K562 (cell line): Measurements from ENCODE around the gene COPS6.

Experiments used
- E2F4 ChIP-seq: sonication (generic); formaldehyde crosslinking; IDR thresholded peaks from 2 replicates; pipeline ENCODE4 v1.8.0; 2022; ENCODE audit warnings: mild to moderate bottlenecking, low read depth, missing genetic modification reagents
- MCM7 ChIP-seq, 2 experiments: fragments of 450-650 bp; IDR thresholded peaks; 2 replicates each; pipeline ENCODE4 v1.6.1; 2016 to 2018
- NR0B1 ChIP-seq: fragments of 450-650 bp; IDR thresholded peaks from one replicate; pipeline ENCODE4 v1.6.1; 2018; ENCODE audit warnings: mild to moderate bottlenecking, moderate library complexity; ENCODE audit not compliant: partially characterized antibody

GRCh38 chr7:100106633-100107032 lies 17.9 kb downstream of the COPS6 start:
- TF ChIP-seq E2F4 (CRISPR knock-in tag) (no peak), MCM7 (IDR thresholded peaks at IDR 0.05) (no peak), NR0B1 (no peak)
